HepG2 (cell line): ENCODE measurements around the gene TMEM200A. TPM values are rescaled to one million over a fixed set of nuclear protein-coding genes. Genes with fewer than 3 reads are reported as not detected.

Experiments used
- ARHGAP35 ChIP-seq: sonication (generic); formaldehyde crosslinking; IDR thresholded peaks from 2 replicates; pipeline ENCODE4 v1.9.0; 2022; ENCODE audit warnings: mild to moderate bottlenecking, inconsistent platforms, moderate library complexity, missing genetic modification reagents, borderline replicate concordance
- ATF6 ChIP-seq: sonication (generic); formaldehyde crosslinking; conservative IDR thresholded peaks from 2 replicates; pipeline ENCODE4 v1.4.0; 2020; ENCODE audit warnings: missing genetic modification reagents
- E2F2 ChIP-seq: sonication (generic); formaldehyde crosslinking; IDR thresholded peaks from 2 replicates; pipeline ENCODE4 v1.4.0; 2020; ENCODE audit warnings: missing genetic modification reagents, borderline replicate concordance
- FOXK1 ChIP-seq: sonication (generic); formaldehyde crosslinking; IDR thresholded peaks from 2 replicates; pipeline ENCODE4 v1.4.0; 2020; ENCODE audit warnings: low read depth, missing genetic modification reagents, borderline replicate concordance
- KLF6 ChIP-seq: IDR thresholded peaks from 2 replicates; pipeline ENCODE4 v1.8.0; 2016; ENCODE audit warnings: missing biosample characterization, missing genetic modification reagents
- KMT2B ChIP-seq: IDR thresholded peaks from 2 replicates; pipeline ENCODE4 v1.6.1; 2016; ENCODE audit warnings: missing genetic modification reagents, missing compliant biosample characterization
- MEF2D ChIP-seq: sonication (generic); formaldehyde crosslinking; IDR thresholded peaks from 2 replicates; pipeline ENCODE4 v1.5.1; 2020; ENCODE audit warnings: mild to moderate bottlenecking, missing genetic modification reagents
- NCOA2 ChIP-seq: sonication (generic); formaldehyde crosslinking; IDR thresholded peaks from 2 replicates; pipeline ENCODE4 v1.8.0; 2022; ENCODE audit warnings: inconsistent platforms
- NR2F2 ChIP-seq: IDR thresholded peaks from 2 replicates; pipeline ENCODE4 v1.6.1; 2012; ENCODE audit warnings: low read depth, inconsistent platforms, borderline replicate concordance
- NR3C1 ChIP-seq: sonication (generic); formaldehyde crosslinking; IDR thresholded peaks from 2 replicates; pipeline ENCODE4 v1.4.0; 2020; ENCODE audit warnings: missing genetic modification reagents
- REST ChIP-seq, 2 experiments: IDR thresholded peaks; 2 replicates each; pipeline ENCODE4 v1.6.1; 2011 to 2012; ENCODE audit warnings: low read length in 2 of 2, borderline replicate concordance in 1 of 2, low read depth in 1 of 2, mild to moderate bottlenecking in 1 of 2, moderate library complexity in 1 of 2
- RXRB ChIP-seq: IDR thresholded peaks from 2 replicates; pipeline ENCODE4 v1.6.1; 2016; ENCODE audit warnings: borderline replicate concordance, missing genetic modification reagents, missing compliant biosample characterization
- SPEN ChIP-seq: sonication (generic); formaldehyde crosslinking; IDR thresholded peaks from 2 replicates; pipeline ENCODE4 v1.5.1; 2020; ENCODE audit warnings: low read depth, mild to moderate bottlenecking, missing genetic modification reagents
- STAT6 ChIP-seq: sonication (generic); formaldehyde crosslinking; IDR thresholded peaks from 2 replicates; pipeline ENCODE4 v1.4.0; 2020; ENCODE audit warnings: missing genetic modification reagents, mild to moderate bottlenecking, borderline replicate concordance
- TP53 ChIP-seq: sonication (generic); formaldehyde crosslinking; conservative IDR thresholded peaks from 2 replicates; pipeline ENCODE4 v1.4.0; 2020; ENCODE audit warnings: missing genetic modification reagents
- ZNF574 ChIP-seq: sonication (generic); formaldehyde crosslinking; IDR thresholded peaks from 2 replicates; pipeline ENCODE4 v1.4.0; 2020; ENCODE audit warnings: missing genetic modification reagents
- ZNF619 ChIP-seq: sonication (generic); formaldehyde crosslinking; IDR thresholded peaks from 2 replicates; pipeline ENCODE4 v1.4.0; 2020; ENCODE audit warnings: mild to moderate bottlenecking, missing genetic modification reagents
- polyA plus RNA-seq, 8 experiments: library from polyadenylated mRNA; depleted of rRNA in 3 of 8; stranded (reverse) in 7 of 8; unstranded in 1 of 8; fragments of >200 nt; fragmentation: Illumina TruSeq in 4 of 8; extraction: Trizol in 4 of 8; gene quantifications; 2 replicates each; pipeline versions ENCODE4 v1.2.1 to v1.2.3, GENCODE V29; 2011 to 2016; ENCODE audit warnings: low read depth in 4 of 8, missing spikeins in 1 of 8, mixed read lengths in 1 of 8; ENCODE audit not compliant: insufficient read depth in 1 of 8
- total RNA-seq, 5 experiments: library from RNA; depleted of rRNA; stranded (reverse); fragments of >200 nt; fragmentation: Illumina TruSeq; extraction: Trizol; gene quantifications; 2 replicates each; pipeline ENCODE4 v1.2.3, GENCODE V29; 2016; ENCODE audit warnings: low read depth in 1 of 5

TMEM200A gene
- total and polyA plus RNA-seq, 2 of the 13 experiments (the other 11 are each of a cell fraction or from before 2014, with no cell fraction given), result 0.34 TPM; not detected in 1

- TF ChIP-seq REST (IDR thresholded peaks at IDR 0.05; ENCODE audit: borderline replicate concordance in 1 of 2, low read depth in 1 of 2, low read length in 2 of 2), result peak; percentile 83 to 99
- TF ChIP-seq E2F2 (CRISPR knock-in tag), result no peak
- TF ChIP-seq RXRB (CRISPR knock-in tag), result peak; percentile 39; the same call in 1 of the 2 replicates
- TF ChIP-seq NR2F2, result no peak
- TF ChIP-seq FOXK1 (CRISPR knock-in tag), result peak; percentile 34; the same call in 1 of the 2 replicates
- TF ChIP-seq MEF2D, result no peak
- no peak for TF ChIP-seq STAT6 (CRISPR knock-in tag)
- no peak for TF ChIP-seq TP53 (CRISPR knock-in tag)
- TF ChIP-seq KMT2B (CRISPR knock-in tag), result peak; percentile 68; the same call in 1 of the 2 replicates
- no peak for TF ChIP-seq NR3C1
- TF ChIP-seq SPEN (CRISPR knock-in tag), result no peak
- no peak for TF ChIP-seq ZNF619 (CRISPR knock-in tag)
- peak; percentile 75; the same call in 1 of the 2 replicates for TF ChIP-seq KLF6 (CRISPR knock-in tag)
- TF ChIP-seq NCOA2 (CRISPR knock-in tag), result 0 out of 2 replicates have a peak, but pooled peaks have one; percentile 13
- no peak for TF ChIP-seq ZNF574
- TF ChIP-seq ARHGAP35, result no peak
- 0 out of 2 replicates have a peak, but pooled peaks have one; percentile 60 for TF ChIP-seq ATF6 (CRISPR knock-in tag)
Observed at GRCh38 chr6:130362128-130362527, 3.7 kb upstream of the TMEM200A start (continued).
